KBM-7 (cell line): Measurements from ENCODE around the gene MAD1L1.
A peak's percentile ranks its signal among the peaks of the same experiment; 100 is the strongest.
"Not testable (repeated sequence)": the region's sequence is repeated elsewhere in the genome, so short reads cannot be mapped to it uniquely, and the experiment has no call there.

Experiments
- DNase-seq: peaks from one replicate; pipeline ENCODE4 v3.0.0-alpha.2; 2015
- in situ Hi-C: fragments of 300-500 bp; cut with MboI; formaldehyde crosslinking; loops from 2 replicates; pipeline ENCODE4 v1.14.3; 2020; ENCODE audit warnings: low sequenced_read_pairs, low pct_unique_long_range_greater_than_20kb, mixed read lengths

Gene MAD1L1

DNA sequence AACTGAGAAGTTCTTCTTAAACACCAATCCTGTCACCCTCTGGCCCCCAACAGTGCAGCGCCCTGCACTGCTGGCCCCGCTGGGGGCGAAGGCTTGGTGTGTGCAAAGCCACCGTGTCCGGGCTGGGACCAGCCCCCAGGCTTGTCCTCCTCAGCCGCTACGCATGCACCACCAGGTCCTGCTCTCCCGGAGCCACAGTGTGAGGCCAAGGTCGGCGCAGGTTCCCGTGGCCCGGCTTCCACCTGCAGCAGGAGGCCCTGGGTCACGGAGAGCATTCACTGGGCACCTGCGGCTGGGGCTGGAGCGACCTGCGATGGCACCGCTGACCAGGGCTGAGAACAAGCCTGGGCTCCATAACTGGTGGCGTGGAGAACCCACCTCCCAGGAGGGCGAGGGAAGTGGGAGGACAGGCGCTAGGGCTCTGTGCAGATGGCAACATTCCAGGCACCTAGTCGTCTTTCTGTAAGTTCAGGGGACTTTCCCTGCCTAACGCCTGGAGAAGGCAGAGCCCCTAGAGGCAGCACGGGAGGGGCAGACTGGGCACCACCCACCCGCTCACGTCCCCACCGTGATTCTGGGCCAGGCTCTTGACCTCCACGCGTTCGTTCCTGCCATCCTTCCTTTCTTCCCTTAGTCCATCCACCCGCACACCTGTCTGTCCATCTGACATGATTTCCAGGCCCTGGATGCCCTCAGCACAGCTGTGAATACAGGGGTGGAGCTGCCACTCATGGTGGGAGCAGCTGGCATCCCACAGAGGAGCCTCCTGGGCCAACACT lies 291.1 kb downstream of the MAD1L1 start:
- in situ Hi-C loops = no loop called here
- DNase-seq = no peak

- in situ Hi-C loops = no loop called here
- DNase-seq = no peak
Measured at GRCh38 chr7:1940863-1941262, 291.9 kb downstream of the MAD1L1 start.

- peak; percentile 80 for DNase-seq
- in situ Hi-C loops = no loop called here
Measured at GRCh38 chr7:1940402-1940786, 292.4 kb downstream of the MAD1L1 start.

GRCh38 chr7:1939434-1940401 lies 293.0 kb downstream of the MAD1L1 start:
- DNase-seq = no peak
- in situ Hi-C loops = no loop called here

DNA sequence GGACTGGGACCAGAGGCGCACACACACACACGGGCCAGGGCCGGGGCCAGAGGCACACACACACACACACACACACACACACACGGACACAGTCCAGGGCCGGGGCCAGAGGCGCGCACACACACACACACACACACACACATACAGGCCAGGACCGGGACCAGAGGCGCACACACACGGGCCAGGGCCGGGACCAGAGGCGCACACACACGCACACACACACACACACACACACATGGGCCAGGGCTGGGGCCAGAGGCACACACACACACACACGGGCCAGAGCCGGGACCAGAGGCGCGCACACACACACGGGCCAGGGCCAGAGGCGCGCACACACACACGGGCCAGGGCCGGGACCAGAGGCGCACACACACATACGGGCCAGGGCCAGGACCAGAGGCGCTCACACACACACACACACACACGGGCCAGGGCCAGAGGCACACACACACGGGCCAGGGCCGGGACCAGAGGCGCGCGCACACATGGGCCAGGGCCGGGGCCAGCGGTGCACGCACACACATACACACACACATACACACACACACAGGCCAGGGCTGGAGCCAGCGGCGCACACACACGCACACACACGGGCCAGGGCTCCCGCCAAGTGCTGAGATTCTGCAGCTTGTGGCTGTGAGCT lies 293.8 kb downstream of the MAD1L1 start:
- no peak for DNase-seq
- in situ Hi-C loops = no loop called here

DNA sequence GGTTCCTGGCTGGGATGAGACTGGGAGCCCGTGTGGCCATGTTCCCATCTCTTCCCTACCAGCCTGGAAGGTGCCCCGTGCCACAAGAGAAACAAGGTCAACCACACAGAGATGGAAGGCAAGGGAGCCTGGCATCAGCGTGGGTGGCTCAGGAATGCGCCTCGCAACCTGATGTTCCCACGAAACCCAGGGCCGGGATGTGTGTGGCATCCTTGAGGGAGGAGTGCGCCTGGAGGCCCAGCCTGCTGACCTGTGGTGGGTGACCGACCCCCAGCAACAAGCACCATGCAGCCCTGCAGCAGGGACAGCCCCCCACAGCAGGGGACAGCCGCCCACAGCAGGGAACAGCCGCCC lies 295.5 kb downstream of the MAD1L1 start:
- DNase-seq = no peak
- in situ Hi-C loops = no loop called here

DNA sequence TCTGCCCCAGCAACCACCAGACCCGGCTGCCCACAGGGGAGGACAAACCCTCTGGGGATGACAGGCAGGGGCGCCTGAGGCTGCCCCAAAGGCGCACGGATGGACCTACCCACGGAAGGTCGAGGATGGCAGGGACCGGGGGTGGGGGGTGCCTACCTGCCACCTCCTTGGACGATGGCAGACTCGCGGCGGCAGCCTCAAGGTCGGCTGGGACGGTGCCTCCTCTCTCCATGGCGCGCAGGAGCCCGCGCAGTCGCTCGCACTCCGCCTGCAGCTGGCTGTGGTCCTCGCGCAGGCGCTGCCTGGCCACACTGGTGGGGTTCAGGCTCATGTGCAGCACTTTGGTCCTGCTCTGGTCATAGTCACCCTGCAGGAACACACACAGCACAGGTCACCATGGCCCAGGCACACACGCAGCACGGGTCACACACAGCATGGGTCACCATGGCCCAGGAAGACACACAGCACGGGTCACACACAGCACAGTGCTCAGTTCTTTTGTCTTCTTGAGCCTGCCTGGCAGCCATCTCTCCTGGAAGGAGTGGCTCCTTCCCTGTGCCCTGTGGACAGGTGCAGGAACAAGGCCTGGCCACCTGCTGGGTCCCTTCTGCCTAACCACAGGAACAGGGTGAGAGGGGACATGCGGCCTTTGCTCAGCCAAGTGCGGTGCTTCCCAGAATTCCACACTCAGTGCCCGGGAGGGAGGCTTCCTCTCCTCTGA lies 296.1 kb downstream of the MAD1L1 start:
- in situ Hi-C loops = no loop called here

DNA sequence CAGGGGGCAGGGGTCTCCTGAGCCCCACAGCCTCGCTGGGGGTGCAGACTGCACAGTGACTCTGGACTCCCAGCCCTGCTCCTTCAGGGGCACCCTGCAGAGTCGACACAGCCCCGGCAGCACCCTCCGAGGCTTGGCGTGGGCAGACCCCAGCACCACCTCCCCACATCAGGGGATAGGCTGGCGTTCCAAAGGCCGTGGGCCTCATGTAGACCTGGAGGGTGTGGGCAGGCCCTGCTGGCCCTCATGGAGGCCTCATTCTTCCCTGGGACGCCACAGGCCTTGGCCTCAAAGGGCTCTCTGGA lies 296.8 kb downstream of the MAD1L1 start:
- in situ Hi-C loops = no loop called here
- DNase-seq = no peak

More for the DNA sequence above, 296.1 kb downstream of the MAD1L1 start:
- no peak for DNase-seq

DNA sequence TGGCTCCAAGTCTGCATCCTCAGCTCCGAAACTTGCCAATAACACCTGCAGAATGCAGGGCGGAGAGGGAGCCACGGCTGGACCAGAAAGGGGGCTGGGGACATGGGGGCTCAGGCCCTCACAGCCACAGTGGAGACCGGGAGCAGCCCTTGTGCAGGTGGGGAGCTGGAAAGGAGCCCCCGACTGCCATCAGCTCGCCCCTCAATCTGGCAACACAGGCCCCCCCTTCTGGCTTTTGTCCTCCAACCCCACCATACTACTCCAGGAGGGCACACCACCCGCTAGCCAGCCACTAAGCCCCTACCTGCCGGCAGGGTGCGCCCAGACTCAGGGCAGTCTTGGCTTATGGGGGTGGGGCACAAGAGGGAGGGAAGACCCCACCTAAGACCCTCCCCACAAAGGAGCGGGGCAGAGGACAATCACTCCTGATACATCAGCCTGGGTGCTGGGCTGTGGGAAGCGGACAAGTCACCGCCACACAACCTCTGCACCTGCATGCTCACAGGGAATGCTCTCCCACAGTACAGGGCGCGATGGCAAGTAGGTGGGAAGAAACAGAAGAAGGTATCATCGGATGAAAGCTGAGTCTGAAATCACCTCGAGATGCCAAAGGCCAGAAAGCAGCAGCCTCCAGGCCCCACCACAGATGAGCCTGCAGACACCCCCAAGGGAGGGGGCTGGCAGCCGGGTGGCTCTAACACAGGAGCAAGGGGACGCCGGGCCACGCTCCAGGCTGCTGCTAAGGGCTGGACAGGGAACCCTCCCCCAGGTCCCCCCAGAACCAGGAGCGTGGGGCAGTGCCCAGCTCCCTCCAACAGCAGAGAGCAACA lies 297.4 kb downstream of the MAD1L1 start:
- no peak for DNase-seq
- in situ Hi-C loops = no loop called here

- in situ Hi-C loops = no loop called here
- DNase-seq = no peak
Measured at GRCh38 chr7:1934756-1935155, 298.0 kb downstream of the MAD1L1 start.

GRCh38 chr7:1934017-1934416 lies 298.7 kb downstream of the MAD1L1 start:
- no peak for DNase-seq
- in situ Hi-C loops = no loop called here

DNA sequence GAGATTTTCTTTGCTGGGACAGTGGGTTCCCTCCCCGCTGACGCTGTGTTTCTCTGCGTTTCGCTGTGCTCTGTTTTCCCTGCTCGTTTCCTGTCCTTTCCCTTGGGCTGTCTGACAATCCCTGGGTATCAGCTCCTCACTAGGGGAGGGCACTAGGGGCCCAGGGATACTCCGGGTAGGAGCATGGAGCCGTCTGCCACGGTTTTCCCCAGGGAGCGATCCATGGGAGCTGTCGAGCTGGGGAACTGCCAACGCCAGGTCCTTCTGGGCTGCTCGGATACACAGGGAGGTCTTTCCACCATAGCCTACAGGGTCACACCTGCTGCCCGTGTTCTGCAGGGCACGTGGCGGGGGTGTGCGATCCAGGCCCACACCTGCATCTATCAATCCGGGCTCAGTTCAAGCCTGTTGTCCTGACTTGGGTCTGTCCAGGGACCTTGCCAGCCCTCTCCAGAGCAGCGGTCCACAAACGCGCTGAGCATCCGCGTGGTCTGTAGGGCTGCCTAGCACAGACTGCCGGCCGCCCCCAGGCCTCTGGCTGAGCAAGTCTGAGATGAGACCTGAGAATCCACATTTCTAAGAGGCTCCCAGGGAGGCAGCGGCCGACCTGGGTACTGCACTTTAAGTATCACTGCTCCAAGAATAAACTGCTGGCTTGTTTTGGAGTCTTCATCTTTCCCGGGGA lies 299.5 kb downstream of the MAD1L1 start:
- DNase-seq = no peak
- in situ Hi-C loops = no loop called here

DNA sequence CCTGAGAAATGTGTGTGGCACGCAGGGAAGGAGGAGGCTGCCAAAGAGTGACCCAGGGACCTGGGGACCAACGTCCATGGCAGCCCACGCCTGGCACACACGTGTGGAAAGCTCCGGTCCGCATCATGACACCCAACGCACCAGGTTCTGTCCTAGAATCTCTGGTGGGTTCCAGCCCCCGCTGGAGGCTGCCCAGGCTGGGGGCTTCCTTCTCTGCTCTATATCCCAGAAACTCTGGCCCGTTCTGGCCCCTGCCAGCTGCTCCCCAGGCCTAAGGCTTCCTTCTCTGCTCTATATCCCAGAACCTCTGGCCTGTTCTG lies 300.8 kb downstream of the MAD1L1 start:
- in situ Hi-C loops = no loop called here
- DNase-seq = no peak

- no peak for DNase-seq
Measured at GRCh38 chr7:1931256-1931950, 301.3 kb downstream of the MAD1L1 start.

GRCh38 chr7:1930381-1931065 lies 302.2 kb downstream of the MAD1L1 start:
- DNase-seq = no peak
- in situ Hi-C loops = no loop called here

More at GRCh38 chr7:1931256-1931950, 301.3 kb downstream of the MAD1L1 start:
- in situ Hi-C loops = no loop called here

DNA sequence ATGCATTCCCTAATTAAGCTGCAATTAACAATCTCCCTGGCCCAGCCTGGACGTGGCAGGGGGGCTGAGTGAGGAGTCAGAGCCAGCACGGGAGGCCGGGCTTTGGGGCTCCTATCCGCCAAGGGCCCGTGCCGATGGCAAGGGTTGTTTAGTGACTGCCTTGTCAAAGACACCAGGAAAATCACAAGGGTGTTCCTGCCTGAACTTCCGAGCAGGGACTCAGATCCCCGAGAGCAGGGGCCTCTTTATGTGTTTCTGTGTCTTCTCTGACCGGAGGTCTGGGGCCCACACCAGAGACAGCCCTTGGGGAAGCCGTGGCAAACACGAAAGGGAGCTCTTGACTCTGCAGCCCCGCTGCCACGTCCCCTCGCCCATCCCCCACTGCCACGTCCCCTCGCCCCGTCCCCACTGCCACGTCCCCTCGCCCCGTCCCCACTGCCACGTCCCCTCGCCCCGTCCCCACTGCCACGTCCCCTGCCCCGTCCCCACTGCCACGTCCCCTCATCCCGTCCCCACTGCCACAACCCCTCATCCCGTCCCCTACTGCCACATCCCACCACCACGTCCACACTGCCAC lies 303.3 kb downstream of the MAD1L1 start:
- in situ Hi-C loops, DNase-seq: not testable (repeated sequence)
